Left hindlimb (tissue), 1 donor: ENCODE data around the gene PARVB.

Experiments used
- DNase-seq: peaks from one replicate; pipeline ENCODE4 v3.0.0-alpha.2; 2018

The PARVB gene

DNA sequence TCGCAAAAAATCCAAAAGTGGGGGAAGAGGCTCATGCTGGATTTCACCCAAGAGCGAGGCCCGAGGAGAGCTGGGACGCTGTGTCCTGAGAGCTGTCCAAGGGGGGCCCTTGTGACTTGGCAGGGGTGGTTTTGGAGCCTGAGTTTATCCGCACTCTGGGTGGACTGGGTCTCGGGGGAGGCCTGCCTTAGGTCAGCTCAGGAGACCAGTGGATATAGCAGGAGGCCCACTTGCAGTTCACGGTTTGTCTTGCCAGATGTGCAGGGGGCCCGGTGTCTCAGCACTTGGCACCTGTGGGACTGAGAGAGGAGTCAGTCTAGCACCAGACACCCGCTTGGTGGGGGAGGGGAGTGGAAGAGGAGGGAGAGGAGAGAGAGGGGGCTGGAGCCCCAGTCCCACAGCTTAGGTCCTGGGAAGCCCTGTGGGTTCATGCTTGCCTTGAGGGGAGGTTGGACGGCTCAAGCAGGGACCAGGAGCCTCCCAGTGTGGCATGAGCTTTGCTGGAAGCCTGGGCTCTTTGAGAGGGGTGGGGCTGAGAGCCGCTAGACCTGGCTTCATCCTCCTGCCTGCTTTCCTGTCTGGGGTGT is 33.4 kb downstream of the PARVB start:
- peak; percentile 33 for DNase-seq

- DNase-seq, result no peak
These were observed 39.6 kb downstream of the PARVB start for GRCh38 chr22:44063462-44064371.

- no peak for DNase-seq
These were observed 42.9 kb downstream of the PARVB start for GRCh38 chr22:44067033-44067432.

DNA sequence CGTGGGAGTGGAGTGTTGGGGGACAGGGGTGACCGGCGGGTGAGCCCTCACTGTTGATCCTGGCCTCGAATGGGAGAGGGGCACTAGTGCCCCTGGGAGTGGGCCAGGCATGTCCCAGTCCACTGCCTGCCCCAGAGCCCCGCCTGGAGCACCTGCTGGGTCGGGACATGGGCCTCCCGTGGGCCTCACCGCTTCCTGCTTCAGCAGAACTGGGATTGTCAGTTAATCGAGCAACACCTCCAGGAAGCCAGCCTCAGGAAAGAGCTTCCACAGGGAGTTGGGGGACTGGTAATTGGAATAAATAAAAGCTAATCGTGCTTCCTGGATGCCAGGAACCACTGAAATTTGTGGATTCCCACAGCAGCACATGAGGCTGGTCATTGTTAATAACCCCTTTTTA is 43.8 kb downstream of the PARVB start:
- DNase-seq, result no peak

- DNase-seq, result peak; percentile 56
These were observed 44.5 kb downstream of the PARVB start for GRCh38 chr22:44068422-44069191.

DNA sequence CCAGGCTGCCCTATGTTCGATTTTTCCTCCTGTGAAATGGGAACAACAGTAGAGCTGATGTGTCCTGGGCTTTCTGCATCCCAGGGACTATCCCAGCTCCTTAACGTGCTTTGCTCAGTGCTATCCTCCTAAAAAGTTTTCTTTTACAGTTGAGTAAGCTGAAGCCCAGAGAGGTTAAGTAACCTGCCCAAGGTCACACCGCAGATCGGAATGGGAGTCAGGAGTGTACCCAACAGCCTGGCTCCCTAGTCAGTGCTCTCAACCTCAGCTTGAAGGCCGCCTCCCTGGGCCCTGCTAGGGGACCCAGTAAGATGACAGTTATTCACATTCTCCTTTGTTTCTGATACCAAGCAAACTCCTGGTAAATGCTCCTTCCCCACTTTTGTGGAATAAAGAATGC is 45.9 kb downstream of the PARVB start:
- no peak for DNase-seq

DNA sequence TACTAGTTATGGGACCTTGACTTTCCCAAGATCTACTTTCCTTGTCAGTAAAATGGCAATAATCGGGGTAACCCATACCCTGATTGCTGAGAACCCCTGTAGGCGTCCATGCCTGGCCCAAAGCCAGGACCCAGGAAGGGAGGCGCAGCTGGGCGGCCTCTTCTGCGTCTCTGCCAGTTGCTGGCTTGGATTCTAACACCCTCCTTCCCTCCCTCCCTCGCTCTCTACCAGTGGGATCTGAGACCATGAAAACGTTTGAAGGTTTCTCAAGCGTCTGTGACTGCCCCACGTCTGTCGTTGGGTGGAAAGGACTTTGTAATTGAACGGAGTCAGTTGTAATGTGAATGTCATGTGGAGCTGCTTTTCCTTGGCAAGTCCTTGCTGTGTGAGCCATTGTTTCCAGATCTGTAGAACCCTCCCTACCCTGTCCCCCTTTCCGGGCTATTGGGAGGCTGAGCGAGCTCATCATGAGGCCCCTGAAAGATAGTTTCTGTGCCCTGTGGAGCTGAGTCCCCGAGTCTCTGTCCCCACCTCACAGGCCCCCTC is 47.8 kb downstream of the PARVB start:
- no peak for DNase-seq

GRCh38 chr22:44074337-44074984 is 50.4 kb downstream of the PARVB start:
- no peak for DNase-seq

- no peak for DNase-seq
These were observed 50.9 kb downstream of the PARVB start for GRCh38 chr22:44075022-44075421.

- peak; percentile 75 for DNase-seq
These were observed 51.6 kb downstream of the PARVB start for GRCh38 chr22:44075670-44076069.

- no peak for DNase-seq
These were observed 52.7 kb downstream of the PARVB start for GRCh38 chr22:44076825-44077224.

- DNase-seq, result peak; percentile 65
These were observed 57.1 kb downstream of the PARVB start for GRCh38 chr22:44080936-44081861.

- DNase-seq, result no peak
These were observed 58.7 kb downstream of the PARVB start for GRCh38 chr22:44082801-44083200.

DNA sequence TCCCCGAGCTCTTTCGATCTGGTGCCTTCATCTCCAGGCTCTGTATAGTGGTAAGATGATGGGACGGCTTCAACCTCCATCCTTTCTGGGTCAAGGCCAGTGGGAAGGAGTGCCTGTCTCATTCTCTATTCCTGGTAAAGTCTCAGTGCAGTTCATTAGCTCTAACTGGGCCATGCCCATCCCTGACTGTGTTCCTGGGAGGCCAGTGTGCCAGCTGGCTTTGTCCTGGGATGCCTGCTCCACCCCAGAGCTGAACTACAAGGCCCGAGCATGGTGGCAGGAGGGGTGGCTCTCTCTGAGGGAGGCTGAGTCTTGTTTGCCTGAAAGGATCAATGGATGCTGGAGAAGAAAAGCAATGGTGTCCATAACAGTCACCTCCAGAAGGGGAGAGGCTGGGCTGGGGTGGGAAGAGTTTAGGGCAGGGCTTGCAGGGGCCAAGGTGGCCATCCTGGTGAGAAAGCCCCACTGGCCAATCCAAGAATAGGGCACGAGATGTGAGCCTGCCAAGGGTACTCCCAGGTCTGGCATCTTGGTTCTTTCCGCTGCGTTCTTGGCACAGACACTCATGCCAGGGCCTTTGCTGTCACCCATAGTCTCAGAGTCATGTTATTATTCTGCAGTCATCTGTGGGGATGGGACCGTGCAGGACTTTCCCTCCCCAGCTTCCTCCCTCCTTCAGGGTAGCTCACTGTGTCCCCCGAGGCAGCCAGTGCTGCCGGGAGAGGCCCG is 60.1 kb downstream of the PARVB start:
- no peak for DNase-seq

DNA sequence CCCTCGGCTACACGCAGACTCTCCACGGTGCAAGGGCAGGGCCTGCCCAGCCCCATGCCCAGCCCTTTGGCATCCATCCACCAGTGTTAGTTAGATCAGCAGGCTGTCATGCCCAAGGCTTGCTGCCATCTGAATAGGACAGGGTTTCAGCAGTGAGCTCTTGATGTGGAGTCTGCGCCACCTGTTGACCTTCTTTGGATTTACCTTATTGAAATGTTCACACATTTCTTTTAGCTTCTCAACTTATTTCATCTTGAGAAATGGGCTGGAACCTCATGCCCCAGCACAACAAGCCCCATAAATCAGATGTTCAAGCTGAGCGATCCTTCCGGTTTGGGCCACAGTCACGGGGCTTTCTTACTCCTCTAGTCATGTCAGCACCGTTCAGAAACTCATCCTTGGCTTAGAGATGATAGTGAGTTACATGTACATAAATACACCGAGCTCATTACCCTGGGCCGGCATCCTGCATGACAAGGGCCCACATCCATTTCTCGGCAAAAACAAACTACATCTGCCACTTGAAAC is 61.7 kb downstream of the PARVB start:
- DNase-seq, result peak; percentile 44

- peak; percentile 79 for DNase-seq
These were observed 62.4 kb downstream of the PARVB start for GRCh38 chr22:44086271-44087088.

DNA sequence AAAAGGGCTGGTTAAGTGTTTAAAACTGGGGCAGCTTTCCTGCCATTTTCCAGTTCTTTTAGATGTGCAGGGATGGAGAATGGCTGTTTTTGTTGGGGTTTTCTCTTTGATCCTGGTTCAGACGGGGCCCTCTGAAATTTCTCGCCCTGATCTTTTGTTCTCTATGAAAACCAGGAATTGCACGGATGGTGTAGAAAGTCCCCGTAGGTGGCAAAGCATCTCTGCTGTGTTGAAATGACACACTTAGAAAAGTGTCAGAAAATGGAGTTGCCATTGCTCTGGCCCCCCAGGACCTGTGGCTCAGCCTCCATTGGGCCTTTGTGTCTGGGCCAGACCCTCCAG is 63.0 kb downstream of the PARVB start:
- DNase-seq, result no peak

GRCh38 chr22:44088976-44089570 is 65.0 kb downstream of the PARVB start:
- DNase-seq, result peak; percentile 70
